Mesenchymal stem cell (in vitro differentiated cells and primary cell): ENCODE measurements around the gene RBM43.
"Not testable (repeated sequence)": the region's sequence is repeated elsewhere in the genome, so short reads cannot be mapped to it uniquely, and the experiment has no call there.

Experiments used
- DNase-seq: peaks from one replicate; pipeline ENCODE4 v3.0.0-alpha.2; 2013
- H2AFZ ChIP-seq: one replicate; pipeline ENCODE4 v1.6.1; 2013; ENCODE audit warnings: low read depth, mild to moderate bottlenecking, control low read depth, inconsistent platforms, low read length, moderate library complexity
- H2AK5ac ChIP-seq: 2 replicates; pipeline ENCODE4 v1.6.1; 2013; ENCODE audit warnings: low read length, moderate library complexity, mild to moderate bottlenecking, inconsistent platforms; ENCODE audit not compliant: severe bottlenecking
- H2BK120ac ChIP-seq: one replicate; pipeline ENCODE4 v1.6.1; 2013; ENCODE audit warnings: low read depth, mild to moderate bottlenecking, inconsistent platforms, low read length, moderate library complexity
- H2BK12ac ChIP-seq, 2 experiments: one replicate each; pipeline ENCODE4 v1.6.1; 2013; ENCODE audit warnings: inconsistent platforms in 2 of 2, low read length in 2 of 2, mild to moderate bottlenecking in 2 of 2, moderate library complexity in 2 of 2, control low read depth in 1 of 2
- H2BK15ac ChIP-seq: one replicate; pipeline ENCODE4 v1.6.1; 2013; ENCODE audit warnings: mild to moderate bottlenecking, low read depth, inconsistent platforms; ENCODE audit not compliant: poor library complexity, severe bottlenecking
- H2BK5ac ChIP-seq: 2 replicates; pipeline ENCODE4 v1.6.1; 2013; ENCODE audit warnings: low read depth, mild to moderate bottlenecking, low read length, control low read depth, inconsistent platforms; ENCODE audit not compliant: poor library complexity, severe bottlenecking
- H3K14ac ChIP-seq, 2 experiments: one replicate each; pipeline ENCODE4 v1.6.1; 2013; ENCODE audit warnings: inconsistent platforms in 2 of 2, low read length in 2 of 2, control low read depth in 1 of 2, mild to moderate bottlenecking in 1 of 2, moderate library complexity in 1 of 2
- H3K18ac ChIP-seq, 2 experiments: one replicate each; pipeline ENCODE4 v1.6.1; 2013; ENCODE audit warnings: inconsistent platforms in 2 of 2, low read length in 2 of 2, control low read depth in 1 of 2, low read depth in 1 of 2, mild to moderate bottlenecking in 1 of 2
- H3K23ac ChIP-seq, 2 experiments: one replicate each; pipeline ENCODE4 v1.6.1; 2013; ENCODE audit warnings: inconsistent platforms in 2 of 2, low read length in 2 of 2, mild to moderate bottlenecking in 2 of 2, moderate library complexity in 2 of 2, control low read depth in 1 of 2
- H3K27ac ChIP-seq: 2 replicates; pipeline ENCODE4 v1.5.1; 2013; ENCODE audit warnings: mild to moderate bottlenecking, moderate library complexity, low read length, control low read depth, inconsistent platforms; ENCODE audit not compliant: poor library complexity, severe bottlenecking
- H3K27me3 ChIP-seq, 2 experiments: 2 replicates each; pipeline versions ENCODE4 v1.6.1 to v1.7.0; 2013; ENCODE audit warnings: low read length in 2 of 2, mild to moderate bottlenecking in 2 of 2, moderate library complexity in 2 of 2, control low read depth in 1 of 2, inconsistent platforms in 1 of 2; ENCODE audit not compliant: control insufficient read depth in 1 of 2, insufficient read depth in 1 of 2
- H3K36me3 ChIP-seq, 2 experiments: 2 replicates each; pipeline versions ENCODE4 v1.6.1 to v1.7.0; 2013; ENCODE audit warnings: low read length in 2 of 2, control low read depth in 1 of 2, inconsistent platforms in 1 of 2, low read depth in 1 of 2, mild to moderate bottlenecking in 1 of 2; ENCODE audit not compliant: insufficient read depth in 2 of 2, control insufficient read depth in 1 of 2
- H3K4ac ChIP-seq, 2 experiments: one replicate each; pipeline ENCODE4 v1.6.1; 2013; ENCODE audit warnings: inconsistent platforms in 2 of 2, low read length in 2 of 2, mild to moderate bottlenecking in 2 of 2, moderate library complexity in 2 of 2, control low read depth in 1 of 2, low read depth in 1 of 2
- H3K4me1 ChIP-seq: 2 replicates; pipeline ENCODE4 v1.6.1; 2013; ENCODE audit warnings: low read depth, low read length, control low read depth; ENCODE audit not compliant: control insufficient read depth, insufficient read depth
- H3K4me2 ChIP-seq: 2 replicates; pipeline ENCODE4 v1.6.1; 2013; ENCODE audit warnings: low read length, mild to moderate bottlenecking, inconsistent platforms; ENCODE audit not compliant: poor library complexity, severe bottlenecking
- H3K4me3 ChIP-seq, 2 experiments: 2 replicates each; pipeline versions ENCODE4 v1.5.1 to v1.7.0; 2013; ENCODE audit warnings: low read length in 2 of 2, mild to moderate bottlenecking in 2 of 2, control low read depth in 1 of 2, low read depth in 1 of 2; ENCODE audit not compliant: insufficient read depth in 1 of 2
- H3K79me1 ChIP-seq: replicated peaks from 2 replicates; pipeline ENCODE4 v1.6.1; 2013; ENCODE audit warnings: mild to moderate bottlenecking, control low read depth, low read length, inconsistent platforms; ENCODE audit not compliant: poor library complexity, severe bottlenecking
- H3K9ac ChIP-seq: 2 replicates; pipeline ENCODE4 v1.7.0; 2013; ENCODE audit warnings: mild to moderate bottlenecking, low read length, moderate library complexity
- H3K9me3 ChIP-seq: 2 replicates; pipeline ENCODE4 v1.7.0; 2013; ENCODE audit warnings: mild to moderate bottlenecking, low read length; ENCODE audit not compliant: control insufficient read depth
- H4K8ac ChIP-seq: one replicate; pipeline ENCODE4 v1.6.1; 2013; ENCODE audit warnings: inconsistent platforms, mild to moderate bottlenecking, low read length, moderate library complexity
- H4K91ac ChIP-seq: one replicate; pipeline ENCODE4 v1.6.1; 2013; ENCODE audit warnings: mild to moderate bottlenecking, low read length, inconsistent platforms
- WGBS: methylation state at CpG from one replicate; pipeline ENCODE4 v1.1.7; 2013; ENCODE audit warnings: mixed read lengths; 5-methylcytosine and 5-hydroxymethylcytosine counted together

Gene RBM43

DNA sequence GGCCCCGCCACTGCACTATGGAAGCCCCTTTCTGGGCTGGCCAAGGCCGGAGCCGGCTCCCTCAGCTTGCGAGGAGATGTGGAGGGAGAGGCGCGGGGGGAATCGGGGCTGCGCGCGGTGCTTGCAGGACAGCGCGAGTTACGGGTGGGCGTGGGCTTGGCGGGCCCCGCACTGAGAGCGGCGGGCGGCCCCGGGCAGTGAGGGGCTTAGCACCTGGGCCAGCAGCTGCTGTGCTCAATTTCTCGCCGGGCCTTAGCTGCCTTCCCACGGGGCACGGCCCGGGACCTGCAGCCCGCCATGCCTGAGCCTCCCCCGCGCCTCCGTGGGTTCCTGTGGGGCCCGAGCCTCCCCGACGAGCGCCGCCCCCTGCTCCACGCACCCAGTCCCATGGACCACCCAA lies 34.3 kb upstream of the RBM43 start:
- H3K36me3 ChIP-seq, H2BK12ac ChIP-seq, H2BK15ac ChIP-seq, H2BK5ac ChIP-seq, H2AFZ ChIP-seq, H3K9me3 ChIP-seq, DNase-seq, H3K18ac ChIP-seq, H3K4me1 ChIP-seq, H3K27me3 ChIP-seq, H3K79me1 ChIP-seq, H3K27ac ChIP-seq, H4K91ac ChIP-seq, H3K9ac ChIP-seq, H4K8ac ChIP-seq, H3K23ac ChIP-seq, H3K14ac ChIP-seq, H2BK120ac ChIP-seq, H2AK5ac ChIP-seq, H3K4me2 ChIP-seq, H3K4ac ChIP-seq, H3K4me3 ChIP-seq: not testable (repeated sequence)
- WGBS: 94% methylated on average over 28 of the region's 35 CpGs

DNA sequence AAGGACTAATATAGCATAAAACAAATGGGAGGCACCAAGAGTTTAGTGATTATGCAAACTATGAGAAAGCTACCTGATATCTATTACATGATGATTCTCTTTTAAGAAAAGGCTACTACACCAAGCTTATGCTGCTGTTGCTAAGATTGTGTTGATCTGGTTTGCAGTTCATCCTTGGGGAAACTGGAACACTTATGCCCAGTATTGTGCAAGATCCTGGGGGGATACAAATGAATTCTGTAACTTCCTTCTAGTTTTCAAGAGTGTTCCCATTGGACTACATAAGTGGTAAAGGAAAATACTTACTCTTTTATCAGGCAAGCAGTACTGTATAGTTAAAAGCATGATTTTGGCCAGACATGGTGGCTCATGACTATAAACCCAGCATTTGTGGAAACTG lies 30.9 kb upstream of the RBM43 start:
- no peak overlapping the region for H2BK15ac ChIP-seq
- H2BK12ac ChIP-seq: no peak overlapping the region
- no peak overlapping the region for H2AK5ac ChIP-seq

DNA sequence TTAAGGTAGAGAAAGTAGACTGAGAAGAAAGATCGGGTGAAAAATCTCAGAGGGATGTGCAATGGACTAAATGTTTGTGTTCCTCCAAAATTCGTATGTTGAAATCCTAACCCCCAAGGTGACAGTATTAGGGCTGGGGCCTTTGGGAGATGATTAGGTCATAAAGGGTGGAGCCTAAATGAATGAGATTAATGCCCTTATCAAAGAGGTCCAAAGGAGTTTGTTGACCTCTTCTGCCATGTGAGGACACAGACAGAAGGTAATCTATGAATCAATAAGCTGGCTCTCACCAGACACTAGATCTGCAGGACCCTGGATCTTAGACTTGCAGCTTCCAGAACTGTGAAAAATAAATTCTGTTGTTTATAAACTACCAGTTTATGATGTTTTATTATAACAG lies 30.5 kb upstream of the RBM43 start:
- WGBS: 91% methylated on average over 2 of the region's 2 CpGs
- Histone ChIP-seq H2BK15ac (no peak overlapping the region), H3K9me3 (no peaks in the 10 kb centered on the region)

More for the DNA sequence above, 30.9 kb upstream of the RBM43 start:
- Histone ChIP-seq H3K9ac (no peak overlapping the region), H2AFZ (no peak overlapping the region), H3K18ac (no peak overlapping the region), H3K79me1 (peaks cover 7% of the 10 kb centered on the region), H3K4ac (no peak overlapping the region), H3K36me3 (no peaks in the 10 kb centered on the region), H3K14ac (no peak overlapping the region), H2BK5ac (no peak overlapping the region), H3K9me3 (no peaks in the 10 kb centered on the region), H3K4me1 (peaks cover 6% of the 10 kb centered on the region), H3K4me2 (no peak overlapping the region), H2BK120ac (no peak overlapping the region), H3K27me3 (no peaks in the 10 kb centered on the region), H4K8ac (no peak overlapping the region), H3K27ac (no peak overlapping the region), H3K4me3 (no peak overlapping the region), H4K91ac (no peak overlapping the region), H3K23ac (no peak overlapping the region)
- no peak for DNase-seq

GRCh38 chr2:151291224-151291623 lies 29.6 kb upstream of the RBM43 start:
- Histone ChIP-seq H2BK15ac (no peak overlapping the region), H2AK5ac (no peak overlapping the region), H3K9ac (no peak overlapping the region), H3K79me1 (peaks cover 10% of the 10 kb centered on the region), H2AFZ (no peak overlapping the region), H2BK12ac (no peak overlapping the region), H3K4me1 (peaks cover 6% of the 10 kb centered on the region), H2BK5ac (no peak overlapping the region), H3K23ac (no peak overlapping the region), H4K91ac (no peak overlapping the region), H3K4me2 (no peak overlapping the region), H4K8ac (no peak overlapping the region), H3K36me3 (no peaks in the 10 kb centered on the region), H3K14ac (no peak overlapping the region), H3K9me3 (no peaks in the 10 kb centered on the region), H3K4me3 (no peak overlapping the region), H3K27ac (no peak overlapping the region), H3K18ac (no peak overlapping the region), H2BK120ac (no peak overlapping the region), H3K27me3 (no peaks in the 10 kb centered on the region), H3K4ac (no peak overlapping the region)
- no peak for DNase-seq

More for the DNA sequence above, 30.5 kb upstream of the RBM43 start:
- no peak for DNase-seq
- H3K36me3 ChIP-seq: no peaks in the 10 kb centered on the region
- peaks cover 7% of the 10 kb centered on the region for H3K79me1 ChIP-seq
- H4K8ac ChIP-seq: no peak overlapping the region
- no peak overlapping the region for H3K14ac ChIP-seq
- H2BK120ac ChIP-seq: no peak overlapping the region
- H4K91ac ChIP-seq: no peak overlapping the region
- no peak overlapping the region for H3K18ac ChIP-seq
- no peak overlapping the region for H3K4me3 ChIP-seq
- H3K9ac ChIP-seq: no peak overlapping the region
- no peak overlapping the region for H3K27ac ChIP-seq
- H2BK5ac ChIP-seq: no peak overlapping the region
- H3K4me2 ChIP-seq: no peak overlapping the region
- H3K27me3 ChIP-seq: no peaks in the 10 kb centered on the region
- H2AFZ ChIP-seq: no peak overlapping the region
- H2BK12ac ChIP-seq: no peak overlapping the region
- no peak overlapping the region for H2AK5ac ChIP-seq
- H3K23ac ChIP-seq: no peak overlapping the region
- H3K4me1 ChIP-seq: peaks cover 6% of the 10 kb centered on the region
- H3K4ac ChIP-seq: no peak overlapping the region
